Mucosa of descending colon (tissue), 3 donors: ENCODE data around the gene SYNPO. TPM values are rescaled to one million over a fixed set of nuclear protein-coding genes. Genes with fewer than 3 reads are reported as not detected.

Experiments
- ATAC-seq: fragments of 200-7000 bp; cut with Tn5 transposase; one replicate; pipeline ENCODE4 v1.9.1; 2020; ENCODE audit warnings: mild to moderate bottlenecking, moderate library complexity
- DNase-seq, 3 donors: peaks; one replicate each; pipeline ENCODE4 v3.0.0-alpha.2; 2020
- H3K36me3 ChIP-seq: fragments of 200-600 bp; one replicate; pipeline ENCODE4 v1.8.0; 2021; ENCODE audit warnings: low read depth, mild to moderate bottlenecking
- H3K4me1 ChIP-seq: fragments of 200-600 bp; one replicate; pipeline ENCODE4 v1.8.0; 2021; ENCODE audit warnings: low read depth, mild to moderate bottlenecking
- H3K4me3 ChIP-seq: fragments of 200-600 bp; one replicate; pipeline ENCODE4 v1.8.0; 2021; ENCODE audit warnings: mild to moderate bottlenecking
- H3K9me3 ChIP-seq: fragments of 200-600 bp; one replicate; pipeline ENCODE4 v1.8.0; 2021; ENCODE audit warnings: mild to moderate bottlenecking
- CTCF ChIP-seq: fragments of 200-600 bp; IDR thresholded peaks from one replicate; pipeline ENCODE4 v1.8.0; 2022; ENCODE audit warnings: antibody characterized with exemption, mild to moderate bottlenecking
- intact Hi-C, 2 donors: fragments of 100-400 bp; cut with DNase I in 1 of 2; cut with micrococcal nuclease in 1 of 2; formaldehyde crosslinking; loops; one replicate each; pipeline versions ENCODE4 v1.11.0 to v1.11.1; 2022; cut with DNase I, micrococcal nuclease
- total RNA-seq, 3 donors: library from RNA; stranded (reverse); fragmentation: NEBNext Ultra II Directional in 2 of 3; extraction: Animal tissue kit (Norgen Biotek cat#: 25700) in 2 of 3; gene quantifications; one replicate each; pipeline versions ENCODE4 v1.2.1 to v1.2.4, GENCODE V29; 2021 to 2023
- donor health status: DM: no; HTN: no; CAD: no; lungs with moderate emphysema.
- donor health status: DM: no; HTN: no; CAD: no.
- donor health status: DM: no; HTN: yes; CAD: no.

Gene SYNPO
- total RNA-seq, 3 donors from 2014 or later: 62.9 to 73.6 (median 63.9) TPM

- H3K4me1 ChIP-seq: peaks cover 12% of the 10 kb centered on the region
- H3K4me3 ChIP-seq: no peak overlapping the region
- intact Hi-C loops: no loop called here
- no peak for TF ChIP-seq CTCF
- DNase-seq (no peak), ATAC-seq (no peak)
- no peaks in the 10 kb centered on the region for H3K36me3 ChIP-seq
- no peaks in the 10 kb centered on the region for H3K9me3 ChIP-seq
Observed at GRCh38 chr5:150638053-150638444, 2.4 kb upstream of the SYNPO start.

- TF ChIP-seq CTCF: no peak
- intact Hi-C loops: no loop called here
- DNase-seq (no peak), ATAC-seq (no peak)
- Histone ChIP-seq H3K4me3 (no peak overlapping the region), H3K4me1 (peaks cover 13% of the 10 kb centered on the region), H3K36me3 (no peaks in the 10 kb centered on the region), H3K9me3 (no peaks in the 10 kb centered on the region)
Observed at GRCh38 chr5:150638488-150639376, 1.7 kb upstream of the SYNPO start.

GRCh38 chr5:150639377-150639692 is 1.1 kb upstream of the SYNPO start:
- Histone ChIP-seq H3K9me3 (no peaks in the 10 kb centered on the region), H3K4me1 (peaks cover 13% of the 10 kb centered on the region), H3K36me3 (no peaks in the 10 kb centered on the region), H3K4me3 (no peak overlapping the region)
- intact Hi-C loops: no loop called here
- DNase-seq (no peak), ATAC-seq (no peak)
- TF ChIP-seq CTCF: no peak

- intact Hi-C loops: no loop called here
- TF ChIP-seq CTCF: no peak
- ATAC-seq: no peak
- no peak for DNase-seq
- no peaks in the 10 kb centered on the region for H3K9me3 ChIP-seq
- H3K4me3 ChIP-seq: no peak overlapping the region
- peaks cover 13% of the 10 kb centered on the region for H3K4me1 ChIP-seq
- H3K36me3 ChIP-seq: no peaks in the 10 kb centered on the region
Observed at GRCh38 chr5:150639751-150640150, 709 bp upstream of the SYNPO start.

- TF ChIP-seq CTCF: no peak
- H3K4me1 ChIP-seq: peaks cover 9% of the 10 kb centered on the region
Observed at GRCh38 chr5:150641006-150641570, 628 bp downstream of the SYNPO start.

More at GRCh38 chr5:150641006-150641570, 628 bp downstream of the SYNPO start:
- Histone ChIP-seq H3K36me3 (no peaks in the 10 kb centered on the region), H3K9me3 (no peaks in the 10 kb centered on the region), H3K4me3 (no peak overlapping the region)
- peak; percentile 17 for ATAC-seq
- DNase-seq: no peak
- intact Hi-C loops: no loop called here
